DND-41 (cell line): ENCODE data around the gene ADH7.

ENCODE experiments used
- ATAC-seq: fragments of 200-7000 bp; cut with Tn5 transposase; 3 replicates; pipeline ENCODE4 v1.9.1; 2021; ENCODE audit warnings: low read depth; ENCODE audit not compliant: insufficient read depth
- DNase-seq: peaks from one replicate; pipeline ENCODE4 v3.0.0-alpha.2; 2020
- H2AFZ ChIP-seq: 2 replicates; pipeline ENCODE4 v1.6.0; 2012; ENCODE audit warnings: low read depth, low read length
- H3K27ac ChIP-seq: 2 replicates; pipeline ENCODE4 v1.5.1; 2012; ENCODE audit warnings: low read length, inconsistent platforms
- H3K27me3 ChIP-seq: fragments of 200-600 bp; sonication (generic); 2 replicates; pipeline ENCODE4 v1.6.0; 2012; ENCODE audit warnings: low read length, mild to moderate bottlenecking, inconsistent platforms; ENCODE audit not compliant: insufficient read depth, poor library complexity
- H3K36me3 ChIP-seq: 2 replicates; pipeline ENCODE4 v1.5.1; 2012; ENCODE audit warnings: low read length, inconsistent platforms; ENCODE audit not compliant: insufficient read depth
- H3K4me1 ChIP-seq: 2 replicates; pipeline ENCODE4 v1.5.1; 2012; ENCODE audit warnings: mild to moderate bottlenecking, low read length; ENCODE audit not compliant: insufficient read depth
- H3K4me2 ChIP-seq: 2 replicates; pipeline ENCODE4 v1.6.0; 2012; ENCODE audit warnings: mild to moderate bottlenecking, moderate library complexity, low read length, inconsistent platforms; ENCODE audit not compliant: insufficient read depth
- H3K4me3 ChIP-seq, 2 experiments: fragments of 200-600 bp in 1 of 2; shearing (Covaris generic) in 1 of 2; 2 replicates each; pipeline ENCODE4 v1.5.1; 2012 to 2016; ENCODE audit warnings: inconsistent platforms in 2 of 2, low read length in 2 of 2, mild to moderate bottlenecking in 2 of 2, low read depth in 1 of 2, moderate library complexity in 1 of 2
- H3K79me2 ChIP-seq: 2 replicates; pipeline ENCODE4 v1.6.0; 2012; ENCODE audit warnings: low read length, inconsistent platforms; ENCODE audit not compliant: insufficient read depth
- H3K9ac ChIP-seq: 2 replicates; pipeline ENCODE4 v1.6.0; 2012; ENCODE audit warnings: low read depth, mild to moderate bottlenecking, inconsistent platforms, low read length, moderate library complexity
- H3K9me3 ChIP-seq: 2 replicates; pipeline ENCODE4 v1.5.1; 2012; ENCODE audit warnings: low read length, moderate library complexity, mild to moderate bottlenecking, inconsistent platforms; ENCODE audit not compliant: insufficient read depth, severe bottlenecking
- H4K20me1 ChIP-seq: 2 replicates; pipeline ENCODE4 v1.6.0; 2012; ENCODE audit warnings: low read length; ENCODE audit not compliant: insufficient read depth
- EZH2 ChIP-seq: IDR thresholded peaks from 3 replicates; pipeline ENCODE4 v1.6.1; 2012; ENCODE audit warnings: borderline replicate concordance, low read depth, mild to moderate bottlenecking, moderate library complexity, low read length, inconsistent platforms; ENCODE audit not compliant: severe bottlenecking
- TF ChIP-seq, protein P1 (sequence below): IDR thresholded peaks from 2 replicates; pipeline ENCODE4 v1.5.1; 2012; ENCODE audit warnings: borderline replicate concordance, low read length, moderate library complexity, mild to moderate bottlenecking; ENCODE audit not compliant: poor library complexity, severe bottlenecking; ENCODE audit errors: extremely low read depth

ADH7 gene

GRCh38 chr4:99462875-99463464 is 27.8 kb upstream of the ADH7 start:
- no peak overlapping the region for H2AFZ ChIP-seq
- H3K27me3 ChIP-seq = no peaks in the 10 kb centered on the region
- H3K79me2 ChIP-seq = no peaks in the 10 kb centered on the region
- H4K20me1 ChIP-seq = no peaks in the 10 kb centered on the region
- DNase-seq (peak; percentile 68), ATAC-seq (peak; percentile 98)
- H3K4me1 ChIP-seq = no peaks in the 10 kb centered on the region
- TF ChIP-seq, protein P1, sequence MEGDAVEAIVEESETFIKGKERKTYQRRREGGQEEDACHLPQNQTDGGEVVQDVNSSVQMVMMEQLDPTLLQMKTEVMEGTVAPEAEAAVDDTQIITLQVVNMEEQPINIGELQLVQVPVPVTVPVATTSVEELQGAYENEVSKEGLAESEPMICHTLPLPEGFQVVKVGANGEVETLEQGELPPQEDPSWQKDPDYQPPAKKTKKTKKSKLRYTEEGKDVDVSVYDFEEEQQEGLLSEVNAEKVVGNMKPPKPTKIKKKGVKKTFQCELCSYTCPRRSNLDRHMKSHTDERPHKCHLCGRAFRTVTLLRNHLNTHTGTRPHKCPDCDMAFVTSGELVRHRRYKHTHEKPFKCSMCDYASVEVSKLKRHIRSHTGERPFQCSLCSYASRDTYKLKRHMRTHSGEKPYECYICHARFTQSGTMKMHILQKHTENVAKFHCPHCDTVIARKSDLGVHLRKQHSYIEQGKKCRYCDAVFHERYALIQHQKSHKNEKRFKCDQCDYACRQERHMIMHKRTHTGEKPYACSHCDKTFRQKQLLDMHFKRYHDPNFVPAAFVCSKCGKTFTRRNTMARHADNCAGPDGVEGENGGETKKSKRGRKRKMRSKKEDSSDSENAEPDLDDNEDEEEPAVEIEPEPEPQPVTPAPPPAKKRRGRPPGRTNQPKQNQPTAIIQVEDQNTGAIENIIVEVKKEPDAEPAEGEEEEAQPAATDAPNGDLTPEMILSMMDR = peak; percentile 85
- no peak for TF ChIP-seq EZH2
- H3K36me3 ChIP-seq = no peaks in the 10 kb centered on the region
- no peak overlapping the region for H3K4me2 ChIP-seq
- no peak overlapping the region for H3K9ac ChIP-seq
- H3K9me3 ChIP-seq = no peaks in the 10 kb centered on the region
- H3K27ac ChIP-seq = no peak overlapping the region
- H3K4me3 ChIP-seq = no peak overlapping the region

- no peak for DNase-seq
- H3K27me3 ChIP-seq = no peaks in the 10 kb centered on the region
- no peaks in the 10 kb centered on the region for H3K36me3 ChIP-seq
- H3K9ac ChIP-seq = no peak overlapping the region
- no peaks in the 10 kb centered on the region for H3K79me2 ChIP-seq
- no peaks in the 10 kb centered on the region for H4K20me1 ChIP-seq
- no peaks in the 10 kb centered on the region for H3K9me3 ChIP-seq
- no peak for ATAC-seq
- no peak overlapping the region for H3K4me2 ChIP-seq
- H3K4me1 ChIP-seq = no peaks in the 10 kb centered on the region
- H2AFZ ChIP-seq = no peak overlapping the region
- H3K27ac ChIP-seq = no peak overlapping the region
- TF ChIP-seq EZH2 = no peak
- TF ChIP-seq, protein P1 = no peak
- H3K4me3 ChIP-seq = no peak overlapping the region
These were observed 26.7 kb upstream of the ADH7 start for GRCh38 chr4:99461623-99462401.

DNA sequence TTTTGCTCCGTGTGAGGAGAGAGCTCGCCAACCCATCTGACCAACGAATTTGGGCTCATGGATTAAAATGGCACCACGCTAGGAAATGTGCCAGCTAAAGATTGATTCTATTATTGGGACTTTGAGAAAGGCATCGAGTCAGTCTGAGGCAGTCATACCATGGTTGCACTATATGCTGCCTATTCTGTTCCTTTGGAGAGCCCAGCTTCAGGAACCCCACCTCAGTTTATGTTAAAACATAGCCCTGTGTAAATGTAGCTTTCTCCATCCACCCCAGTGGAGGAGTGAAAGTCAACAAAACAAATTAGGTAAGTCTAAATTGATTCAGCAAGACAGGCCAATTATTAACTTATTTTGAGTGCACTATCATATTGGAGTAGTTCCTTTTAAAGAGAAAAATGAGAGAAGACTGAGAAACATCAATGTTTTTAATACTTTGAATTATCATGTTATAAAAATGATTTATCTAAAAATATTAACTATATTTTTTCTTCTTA is 24.5 kb upstream of the ADH7 start:
- H3K4me1 ChIP-seq = no peaks in the 10 kb centered on the region
- no peak overlapping the region for H2AFZ ChIP-seq

More for the DNA sequence above, 24.5 kb upstream of the ADH7 start:
- Histone ChIP-seq H4K20me1 (no peaks in the 10 kb centered on the region), H3K79me2 (no peaks in the 10 kb centered on the region), H3K36me3 (no peaks in the 10 kb centered on the region), H3K27me3 (no peaks in the 10 kb centered on the region), H3K4me3 (no peak overlapping the region), H3K9me3 (no peaks in the 10 kb centered on the region), H3K9ac (no peak overlapping the region), H3K4me2 (no peak overlapping the region), H3K27ac (no peak overlapping the region)
- no peak for DNase-seq
- TF ChIP-seq, protein P1 = no peak
- no peak for TF ChIP-seq EZH2
- no peak for ATAC-seq
